K562 (cell line): ENCODE data around the gene CTCF. TPM values are rescaled to one million over a fixed set of nuclear protein-coding genes. Genes with fewer than 3 reads are reported as not detected.

ENCODE experiments used
- ATAC-seq: fragments of 200-7000 bp; cut with Tn5 transposase; 3 replicates; pipeline ENCODE4 v1.9.1; 2020; ENCODE audit warnings: moderate library complexity
- BruUV-seq: library from RNA; stranded (reverse); fragments of 400-500 nt; replicated peaks from 2 replicates; lab custom pipeline; 2021; lab: Mats Ljungman, UMichigan
- CTCF ChIA-PET: fragments of 300-600 bp; formaldehyde crosslinking; extraction: SDS; loops from one replicate; lab custom pipeline; 2021; ENCODE audit warnings: low intra/inter-chr PET ratio; lab: Yijun Ruan, JAX
- POLR2A ChIA-PET: fragments of 300-600, 350-650 bp; sonication (Branson Sonifier 250); formaldehyde crosslinking; extraction: SDS; loops from one replicate; lab custom pipeline; 2021; ENCODE audit warnings: antibody characterized with exemption, inconsistent platforms; lab: Yijun Ruan, JAX
- DNase-seq, 4 experiments: peaks; one replicate each; pipeline versions ENCODE4 v3.0.0 to v3.0.0-alpha.2; 2011 to 2018; ENCODE audit warnings: low spot score in 3 of 4, mixed read lengths in 3 of 4; ENCODE audit errors: extremely low read depth in 1 of 4
- FAIRE-seq: peaks from 2 replicates; lab custom pipeline; 2011; peaks lifted over from hg19 to GRCh38; lab: Jason Lieb, UNC
- H2AFZ ChIP-seq: 2 replicates; pipeline ENCODE4 v1.6.0; 2011; ENCODE audit warnings: low read depth, low read length, control low read depth, inconsistent platforms
- H3K27ac ChIP-seq: fragments of 200-600 bp; 3 replicates; pipeline ENCODE4 v1.8.0; 2011; ENCODE audit warnings: low read depth, mild to moderate bottlenecking, control low read depth, inconsistent platforms, low read length, moderate library complexity, mixed read lengths; ENCODE audit errors: extremely low read depth
- H3K27me3 ChIP-seq, 2 experiments: fragments of 300-600 bp in 1 of 2; 2 replicates in 1 of 2; 3 replicates in 1 of 2; pipeline versions ENCODE4 v1.6.0 to v1.8.0; 2011; ENCODE audit warnings: inconsistent platforms in 2 of 2, low read length in 2 of 2, mild to moderate bottlenecking in 1 of 2, mixed read lengths in 1 of 2, moderate library complexity in 1 of 2; ENCODE audit not compliant: control insufficient read depth in 2 of 2, insufficient read depth in 2 of 2
- H3K36me3 ChIP-seq: fragments of 300-600 bp; 3 replicates; pipeline ENCODE4 v1.8.0; 2011; ENCODE audit warnings: mild to moderate bottlenecking, low read length, inconsistent platforms; ENCODE audit not compliant: control insufficient read depth, insufficient read depth
- H3K4me1 ChIP-seq, 2 experiments: fragments of 200-600 bp in 1 of 2; replicated peaks in 1 of 2; 2 replicates in 1 of 2; 3 replicates in 1 of 2; pipeline versions ENCODE4 v1.5.1 to v1.8.0; 2011; ENCODE audit warnings: inconsistent platforms in 2 of 2, low read length in 2 of 2, mild to moderate bottlenecking in 1 of 2, mixed read lengths in 1 of 2, moderate library complexity in 1 of 2; ENCODE audit not compliant: control insufficient read depth in 2 of 2, insufficient read depth in 2 of 2
- H3K4me2 ChIP-seq: 2 replicates; pipeline ENCODE4 v1.6.1; 2011; ENCODE audit warnings: low read length, control low read depth, inconsistent platforms, mixed read lengths; ENCODE audit not compliant: insufficient read depth
- H3K4me3 ChIP-seq: fragments of 200-600 bp; sonication (generic), shearing (Covaris generic); 2 replicates; pipeline ENCODE4 v1.5.1; 2016; ENCODE audit warnings: control low read depth, inconsistent platforms
- H3K79me2 ChIP-seq: fragments of 200-600 bp; 3 replicates; pipeline ENCODE4 v1.8.0; 2011; ENCODE audit warnings: low read length, inconsistent platforms; ENCODE audit not compliant: control insufficient read depth, insufficient read depth
- H3K9ac ChIP-seq, 2 experiments: 2 replicates each; pipeline versions ENCODE4 v1.6.0 to v1.6.1; 2011; ENCODE audit warnings: low read depth in 2 of 2, low read length in 2 of 2, control low read depth in 1 of 2, inconsistent platforms in 1 of 2, mild to moderate bottlenecking in 1 of 2, mixed read lengths in 1 of 2; ENCODE audit not compliant: insufficient read depth in 1 of 2
- H3K9me1 ChIP-seq: one replicate; pipeline ENCODE4 v1.6.0; 2011; ENCODE audit warnings: inconsistent platforms, mild to moderate bottlenecking, low read length, moderate library complexity; ENCODE audit not compliant: control insufficient read depth, insufficient read depth
- H3K9me3 ChIP-seq: replicated peaks from 2 replicates; pipeline ENCODE4 v1.5.1; 2011; ENCODE audit warnings: low read depth, low read length, inconsistent platforms; ENCODE audit not compliant: control insufficient read depth, insufficient read depth
- H4K20me1 ChIP-seq: replicated peaks from 2 replicates; pipeline ENCODE4 v1.6.1; 2011; ENCODE audit warnings: low read length, inconsistent platforms, mixed read lengths; ENCODE audit not compliant: control insufficient read depth, insufficient read depth
- FIP1L1 ChIP-seq: fragments of 200-400 bp; formaldehyde crosslinking; IDR thresholded peaks from 2 replicates; pipeline ENCODE4 v1.6.1; 2018; ENCODE audit warnings: mild to moderate bottlenecking, low read depth, low read length; ENCODE audit not compliant: poor library complexity, severe bottlenecking
- STAT6 ChIP-seq: sonication (generic); formaldehyde crosslinking; IDR thresholded peaks from 2 replicates; pipeline ENCODE4 v1.8.1; 2023; ENCODE audit warnings: mild to moderate bottlenecking, missing genetic modification reagents
- ZNF224 ChIP-seq: sonication (generic); formaldehyde crosslinking; IDR thresholded peaks from 2 replicates; pipeline ENCODE4 v1.8.0; 2022; ENCODE audit warnings: mild to moderate bottlenecking, missing genetic modification reagents
- WGBS: fragments of 100-300 bp; shearing (Covaris generic); methylation state at CpG from one replicate; pipeline ENCODE4 v1.1.6; 2016; ENCODE audit warnings: low coverage, mixed read lengths; ENCODE audit not compliant: insufficient coverage; ENCODE audit errors: missing lambda C conversion rate; 5-methylcytosine and 5-hydroxymethylcytosine counted together
- in situ Hi-C: fragments of 300-500 bp; cut with MboI; formaldehyde crosslinking; loops from 4 replicates; pipeline ENCODE4 v1.15.0; 2018; ENCODE audit warnings: inconsistent platforms, mixed read lengths
- intact Hi-C: fragments of 100-400 bp; cut with micrococcal nuclease; formaldehyde crosslinking; loops from 2 replicates; pipeline ENCODE4 v1.14.2; 2022
- polyA plus RNA-seq, 8 experiments: library from polyadenylated mRNA; depleted of rRNA in 4 of 8; stranded (reverse) in 5 of 8; unstranded in 3 of 8; fragments of >200 nt; fragmentation: Nextera tagmentation in 2 of 8; fragmentation: Illumina TruSeq in 1 of 8; extraction: Ambion mirVana in 2 of 8; extraction: Trizol in 1 of 8; gene quantifications; 2 replicates each; pipeline versions ENCODE4 v1.2.1 to v1.2.3, GENCODE V29; 2011 to 2014; ENCODE audit warnings: inconsistent platforms in 1 of 8, missing spikeins in 1 of 8
- total RNA-seq, 7 experiments: library from RNA; depleted of rRNA in 6 of 7; stranded (reverse); fragments of >200 nt in 6 of 7; fragmentation: Illumina TruSeq in 2 of 7; extraction: Trizol in 2 of 7; gene quantifications; 2 replicates each; pipeline versions ENCODE4 v1.2.1 to v1.2.3, GENCODE V29; 2011 to 2021; ENCODE audit warnings: low replicate concordance in 1 of 7

Gene CTCF
- total and polyA plus RNA-seq, 9 of the 15 experiments (the other 6 are each of a cell fraction or from before 2014, with no cell fraction given): 7.8 to 49.2 (median 33.9) TPM

- H3K9ac ChIP-seq: peak overlapping the region in 1 of 2 experiments; percentile 52; a peak in 1 of 4 replicates
- ATAC-seq (no peak), FAIRE-seq (no peak), DNase-seq (peak in 2 of 4 experiments; percentile 40 to 48)
- no peak overlapping the region for H3K4me2 ChIP-seq
- no peaks in the 10 kb centered on the region for H3K36me3 ChIP-seq
- H3K27ac ChIP-seq: no peak overlapping the region
- WGBS: 40% methylated on average over 33 of the region's 65 CpGs
- POLR2A ChIA-PET: interaction anchor here (0.8 to 1.1 kb wide), 3 partner anchors 12 to 85 kb away, joined by 3 to 4 read pairs (median 3); partner anchors contain the start of gene ACD
- peak; percentile 42 for TF ChIP-seq FIP1L1
- TF ChIP-seq STAT6 (CRISPR knock-in tag): no peak
- TF ChIP-seq ZNF224: no peak
- in situ Hi-C loops: no loop called here
- no peak overlapping the region for H2AFZ ChIP-seq
- BruUV-seq: no TSS peak
- no peak overlapping the region for H3K4me3 ChIP-seq
- H3K27me3 ChIP-seq: peaks cover 8 to 58% of the 10 kb centered on the region in 2 experiments; a peak in 4 of 5 replicates
- peaks cover 7% of the 10 kb centered on the region; the same call in 1 of the 2 replicates for H4K20me1 ChIP-seq
- CTCF ChIA-PET: no interaction called here
- H3K4me1 ChIP-seq: peaks cover 0 to 65% of the 10 kb centered on the region in 2 experiments; a peak in 4 of 5 replicates
- no peaks in the 10 kb centered on the region for H3K9me3 ChIP-seq
- no peaks in the 10 kb centered on the region for H3K9me1 ChIP-seq
- no peaks in the 10 kb centered on the region for H3K79me2 ChIP-seq
- intact Hi-C loops: no loop called here
Observed at GRCh38 chr16:67648088-67648763, 85.9 kb downstream of the CTCF start.
